Measurements from ENCODE around the gene YBEY. TPM values are rescaled to one million over a fixed set of nuclear protein-coding genes. Genes with fewer than 3 reads are reported as not detected.
A peak's percentile ranks its signal among the peaks of the same experiment; 100 is the strongest.

The YBEY gene
- total RNA-seq, 2 donors from 2014 or later: 8.1 to 10.9 TPM

DNA sequence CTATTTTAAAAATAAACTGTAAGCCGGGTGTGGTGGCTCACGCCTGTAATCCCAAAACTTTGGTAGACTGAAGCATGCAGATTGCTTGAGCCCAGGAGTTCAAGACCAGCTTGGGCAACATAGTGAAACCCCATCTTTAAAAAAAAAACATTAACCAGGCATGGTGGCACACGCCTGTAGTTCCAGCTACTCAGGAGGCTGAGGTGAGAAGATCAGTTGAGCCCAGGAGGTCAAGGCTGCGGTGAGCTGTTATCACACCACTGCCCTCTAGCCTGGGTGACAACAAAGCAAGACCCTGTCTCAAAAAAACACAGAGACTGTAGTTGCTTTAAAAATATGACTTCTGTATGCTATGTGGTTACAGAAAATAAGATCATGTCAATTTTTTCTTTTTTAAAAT, 33.3 kb upstream of the YBEY start:
- no peaks in the 10 kb centered on the region for H3K27me3 Mint-ChIP-seq
- no peak for ATAC-seq
- H3K4me1 Mint-ChIP-seq (ENCODE audit: low read depth in 2 of 2): peaks cover 34 to 45% of the 10 kb centered on the region in 2 donors
- peak overlapping the region; percentile 90 to 97 for H3K27ac Mint-ChIP-seq
- DNase-seq (ENCODE audit: low spot score): no peak
- H3K4me3 Mint-ChIP-seq: no peak overlapping the region
- peaks cover 33% of the 10 kb centered on the region for H3K36me3 Mint-ChIP-seq
- peaks cover 4% of the 10 kb centered on the region for H3K9me3 Mint-ChIP-seq

DNA sequence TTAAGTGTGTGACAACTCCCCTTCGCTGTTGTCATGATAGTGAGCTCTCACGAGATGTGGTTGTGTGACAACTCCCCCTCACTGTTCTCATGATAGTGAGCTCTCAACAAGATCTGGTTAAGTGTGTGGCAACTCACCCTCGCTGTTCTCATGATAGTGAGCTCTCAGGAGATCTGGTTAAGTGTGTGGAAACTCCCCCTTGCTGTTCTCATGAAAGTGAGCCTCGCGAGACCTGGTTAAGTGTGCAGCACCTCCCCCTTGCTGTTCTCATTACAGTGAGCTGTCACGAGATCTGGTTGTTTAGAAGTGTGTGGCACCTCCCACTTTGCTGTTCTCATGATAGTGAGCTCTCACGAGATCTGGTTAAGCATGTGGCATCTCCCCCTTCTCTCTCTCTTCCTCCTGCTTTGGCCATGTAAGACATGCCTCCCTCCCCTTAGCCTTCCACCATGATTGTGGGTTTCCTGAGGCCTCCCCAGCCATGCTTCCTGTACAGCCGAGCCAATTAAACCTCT, 32.5 kb upstream of the YBEY start:
- H3K27ac Mint-ChIP-seq: peak overlapping the region; percentile 90 to 97
- H3K4me1 Mint-ChIP-seq (ENCODE audit: low read depth in 2 of 2): peaks cover 34 to 45% of the 10 kb centered on the region in 2 donors
- DNase-seq (ENCODE audit: low spot score): peak; percentile 74
- H3K9me3 Mint-ChIP-seq: peaks cover 4% of the 10 kb centered on the region
- peak overlapping the region; percentile 52 for H3K4me3 Mint-ChIP-seq
- H3K27me3 Mint-ChIP-seq: no peaks in the 10 kb centered on the region
- peak; percentile 86 to 91 for ATAC-seq
- peaks cover 29% of the 10 kb centered on the region for H3K36me3 Mint-ChIP-seq

DNA sequence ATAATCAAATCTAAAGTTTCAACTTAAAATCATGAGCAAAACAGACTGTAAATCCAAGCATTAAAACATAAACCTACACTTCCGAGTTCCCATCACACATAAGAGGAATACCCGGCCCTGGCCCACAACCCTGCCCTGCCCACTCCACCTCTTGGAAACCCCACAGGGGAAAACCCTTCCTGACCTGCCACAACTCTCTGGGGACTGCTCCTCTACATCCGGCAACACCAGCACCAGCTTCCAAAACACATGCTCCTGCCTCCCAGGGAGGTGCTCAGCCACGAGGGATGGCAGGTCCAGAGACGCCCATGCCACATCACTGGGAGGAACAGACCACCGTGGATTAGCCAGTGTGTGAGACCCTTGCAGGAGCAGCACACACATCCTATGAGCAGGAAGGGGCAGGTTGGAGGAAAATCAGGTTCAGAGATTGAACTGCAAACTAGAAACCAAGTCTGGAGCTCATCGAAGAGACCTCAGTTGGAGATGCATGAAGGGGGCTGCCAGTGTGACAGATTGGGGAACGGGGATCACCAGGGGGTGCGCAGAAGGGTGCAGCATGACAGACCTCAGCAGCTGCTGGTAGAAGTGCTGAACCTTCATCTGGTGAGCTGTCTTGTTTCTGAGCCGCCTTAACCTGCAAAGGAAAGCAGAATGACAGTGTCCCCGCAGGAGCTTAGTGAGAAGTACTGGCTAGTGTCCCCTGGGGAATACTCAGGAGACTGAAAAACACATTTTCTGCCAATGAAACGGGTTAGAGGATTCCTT, 31.8 kb upstream of the YBEY start:
- Mint-ChIP-seq H3K4me1 (ENCODE audit: low read depth in 2 of 2) (peaks cover 34 to 45% of the 10 kb centered on the region in 2 donors), H3K27ac (peak overlapping the region; percentile 90 to 97), H3K4me3 (peak overlapping the region; percentile 52), H3K27me3 (no peaks in the 10 kb centered on the region), H3K9me3 (peaks cover 4% of the 10 kb centered on the region), H3K36me3 (peaks cover 28% of the 10 kb centered on the region)
- DNase-seq (ENCODE audit: low spot score) (no peak), ATAC-seq (peak in 1 of 2 donors; percentile 40)

DNA sequence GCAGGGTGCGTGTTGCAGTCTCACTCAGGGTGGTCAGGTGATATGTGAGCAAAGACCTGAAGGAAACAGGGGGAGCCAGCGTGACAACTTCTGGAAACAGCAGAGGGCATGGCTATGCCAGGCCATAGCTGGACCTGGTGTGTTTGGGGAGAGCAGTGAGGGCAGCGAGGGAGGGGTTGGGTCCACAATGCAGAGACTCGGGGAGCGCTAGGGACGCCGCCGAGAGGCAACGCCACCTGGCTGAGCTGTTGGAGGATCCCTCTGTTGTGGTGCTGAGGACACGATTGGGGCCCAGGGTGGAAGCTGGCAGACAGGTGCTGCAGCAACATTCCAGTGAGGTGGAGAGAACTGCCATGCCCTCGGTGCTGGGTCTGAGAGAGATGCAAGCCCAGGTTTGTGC, 31.0 kb upstream of the YBEY start:
- Mint-ChIP-seq H3K4me1 (ENCODE audit: low read depth in 2 of 2) (peaks cover 27 to 38% of the 10 kb centered on the region in 2 donors), H3K9me3 (peaks cover 4% of the 10 kb centered on the region), H3K27me3 (no peaks in the 10 kb centered on the region), H3K27ac (peak overlapping the region; percentile 90 to 97), H3K36me3 (peaks cover 21% of the 10 kb centered on the region), H3K4me3 (no peak overlapping the region)
- ATAC-seq: no peak
- no peak for DNase-seq (ENCODE audit: low spot score)

DNA sequence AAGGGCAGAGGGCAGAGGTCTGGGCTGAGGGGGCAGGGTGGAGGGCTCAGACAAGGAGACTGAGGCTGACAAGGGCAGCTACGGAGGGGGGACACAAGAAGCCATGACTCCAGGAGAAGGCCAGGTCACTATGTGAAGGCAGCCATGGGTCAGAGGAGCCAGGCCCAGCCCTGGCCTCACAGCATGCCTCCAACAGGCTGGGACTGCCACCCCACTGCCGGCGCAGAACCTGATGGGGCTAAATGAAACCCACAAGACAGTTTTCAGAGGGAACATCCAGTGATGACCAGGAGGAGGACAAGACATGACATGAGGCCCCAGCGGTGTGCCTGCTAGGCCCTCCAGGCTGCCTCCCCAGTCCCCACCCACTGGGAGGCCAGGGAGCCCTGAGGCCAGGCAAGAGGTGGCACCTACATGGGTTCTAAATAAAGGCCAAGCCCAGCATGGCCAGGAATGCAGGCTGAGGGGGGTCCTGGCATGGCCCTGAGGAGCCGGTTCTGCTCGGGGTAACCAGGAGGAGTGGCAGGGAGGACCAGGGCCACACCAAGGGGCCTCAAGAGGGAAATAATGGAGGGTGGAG, 30.3 kb upstream of the YBEY start:
- Mint-ChIP-seq H3K4me1 (ENCODE audit: low read depth in 2 of 2) (peaks cover 21 to 31% of the 10 kb centered on the region in 2 donors), H3K4me3 (no peak overlapping the region), H3K27ac (no peak overlapping the region)

DNA sequence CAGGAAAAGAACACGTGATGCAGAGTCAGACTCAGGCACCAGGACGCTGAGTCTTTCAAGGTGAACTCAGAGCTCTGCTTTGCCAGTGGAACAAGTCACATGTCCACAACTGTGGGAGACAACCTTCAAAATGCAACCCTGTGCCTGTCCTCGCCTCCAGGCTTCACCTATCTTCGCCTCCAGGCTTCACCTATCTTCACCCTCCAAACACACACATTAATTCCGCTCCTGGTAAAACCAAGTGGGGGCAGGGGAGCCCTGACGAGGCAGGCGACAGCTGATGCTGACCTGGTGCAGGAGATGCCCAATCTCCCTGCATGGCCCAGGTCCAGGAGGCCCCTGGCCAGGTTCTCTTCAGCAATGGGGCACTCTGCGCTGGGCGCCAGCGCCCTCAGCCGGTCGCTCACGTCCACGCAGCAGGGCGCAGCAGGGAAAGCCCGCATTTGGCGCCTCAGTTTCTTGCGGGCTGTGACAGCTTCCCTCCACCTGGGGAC, 29.6 kb upstream of the YBEY start:
- DNase-seq (ENCODE audit: low spot score) (no peak), ATAC-seq (no peak)
- H3K4me3 Mint-ChIP-seq: no peak overlapping the region
- peaks cover 19 to 30% of the 10 kb centered on the region in 2 donors for H3K4me1 Mint-ChIP-seq (ENCODE audit: low read depth in 2 of 2)
- H3K27me3 Mint-ChIP-seq: no peaks in the 10 kb centered on the region
- H3K27ac Mint-ChIP-seq: no peak overlapping the region
- H3K9me3 Mint-ChIP-seq: peaks cover 4% of the 10 kb centered on the region
- H3K36me3 Mint-ChIP-seq: peaks cover 21% of the 10 kb centered on the region

More for the DNA sequence above, 30.3 kb upstream of the YBEY start:
- DNase-seq (ENCODE audit: low spot score) (no peak), ATAC-seq (no peak)
- H3K9me3 Mint-ChIP-seq: peaks cover 4% of the 10 kb centered on the region
- no peaks in the 10 kb centered on the region for H3K27me3 Mint-ChIP-seq
- peaks cover 21% of the 10 kb centered on the region for H3K36me3 Mint-ChIP-seq

DNA sequence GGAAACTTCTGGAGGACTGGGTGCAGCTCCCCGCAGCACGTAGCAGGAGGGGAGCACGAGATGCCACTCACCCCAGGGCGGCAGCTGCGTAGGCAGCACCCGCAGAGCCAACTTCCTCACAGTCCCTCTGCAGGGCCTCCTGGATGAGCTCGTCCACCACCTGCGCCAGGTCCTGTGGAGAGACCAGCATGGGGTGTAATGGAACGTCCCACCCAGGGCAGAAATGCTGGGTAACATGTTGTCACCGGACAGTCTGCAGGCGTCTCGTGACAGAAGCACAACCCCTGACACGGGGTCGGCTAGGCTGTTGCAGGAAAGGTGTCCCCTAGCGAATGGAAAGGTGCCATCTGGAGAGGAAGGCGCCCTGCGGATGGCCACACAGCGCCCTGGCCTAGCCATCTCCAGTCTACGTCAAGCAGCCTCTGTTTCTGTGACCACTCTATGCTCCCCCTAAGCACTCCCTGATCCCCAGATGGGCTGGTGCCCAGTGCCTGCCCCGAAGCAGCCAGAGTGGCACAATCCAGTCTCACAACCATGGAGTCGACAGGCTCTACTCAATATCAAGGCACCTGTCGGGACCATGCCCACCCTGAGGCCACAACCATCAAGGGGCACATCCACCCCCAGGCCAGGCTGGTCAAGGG, 22.0 kb upstream of the YBEY start:
- no peak for DNase-seq (ENCODE audit: low spot score)
- no peaks in the 10 kb centered on the region for H3K9me3 Mint-ChIP-seq
- ATAC-seq: no peak
- H3K4me3 Mint-ChIP-seq: no peak overlapping the region
- no peaks in the 10 kb centered on the region for H3K27me3 Mint-ChIP-seq
- H3K4me1 Mint-ChIP-seq (ENCODE audit: low read depth in 2 of 2): peaks cover 0 to 6% of the 10 kb centered on the region in 2 donors
- H3K27ac Mint-ChIP-seq: no peak overlapping the region
- peaks cover 7% of the 10 kb centered on the region for H3K36me3 Mint-ChIP-seq

DNA sequence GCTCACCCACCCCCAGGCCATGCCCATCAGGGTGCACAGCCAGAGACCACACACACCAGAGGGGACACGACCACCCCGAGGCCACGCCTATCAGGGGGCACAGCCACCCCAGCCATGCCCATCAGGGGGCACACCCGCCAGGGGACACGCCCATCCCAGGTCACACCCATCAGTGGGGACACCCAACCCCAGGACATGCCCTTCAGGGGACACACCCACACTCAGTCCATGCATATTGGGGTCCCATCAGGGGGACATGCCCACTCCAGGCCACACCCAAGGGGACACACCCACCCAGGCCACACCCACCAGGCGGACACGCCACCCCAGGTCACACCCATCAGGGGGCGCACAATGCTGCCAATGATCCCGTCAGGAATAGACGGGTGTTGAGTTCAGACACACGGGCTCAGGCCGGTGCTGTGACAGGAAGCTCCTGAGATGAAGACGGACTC, 21.4 kb upstream of the YBEY start:
- no peaks in the 10 kb centered on the region for H3K9me3 Mint-ChIP-seq
- peaks cover 7% of the 10 kb centered on the region for H3K36me3 Mint-ChIP-seq

DNA sequence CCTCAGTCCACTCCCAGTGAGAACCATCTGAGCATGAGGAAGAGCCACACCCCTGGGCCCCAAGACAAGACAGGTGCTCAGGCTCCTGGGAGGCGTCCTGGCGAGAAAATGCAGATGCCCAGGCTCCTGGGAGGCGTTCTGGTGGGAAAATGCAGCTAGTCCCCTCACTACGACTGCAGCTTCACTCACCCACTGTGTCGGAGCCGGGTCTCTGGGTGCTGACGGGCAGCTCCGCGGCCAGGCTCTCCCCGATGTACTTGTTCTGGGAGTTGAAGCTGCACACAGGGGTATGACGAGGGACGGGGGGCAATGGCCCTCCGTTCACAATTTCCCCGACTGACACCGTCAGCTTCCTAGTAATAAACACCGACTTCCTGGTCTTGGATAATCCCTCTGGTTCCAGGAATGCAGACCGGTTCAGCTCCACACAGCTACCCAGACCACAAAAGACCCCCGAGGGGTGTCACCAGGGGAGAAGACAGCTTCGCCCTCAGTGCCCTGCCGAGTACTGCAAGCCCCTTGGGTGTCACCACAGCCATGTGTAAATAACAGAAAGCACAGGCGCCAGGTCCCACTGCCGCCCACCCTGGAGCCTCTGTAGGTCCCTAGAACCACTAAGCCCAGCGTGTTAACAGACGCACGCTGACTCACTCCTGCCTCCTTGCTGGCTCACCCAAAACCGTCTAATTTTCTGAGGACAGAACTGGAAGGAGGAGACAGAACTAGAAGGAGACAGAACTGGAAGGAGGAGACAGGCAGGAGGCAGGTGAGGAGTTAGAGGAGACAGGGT, 20.2 kb upstream of the YBEY start:
- no peak for DNase-seq (ENCODE audit: low spot score)
- Mint-ChIP-seq H3K36me3 (peaks cover 7% of the 10 kb centered on the region), H3K4me1 (ENCODE audit: low read depth in 2 of 2) (peaks cover 0 to 6% of the 10 kb centered on the region in 2 donors), H3K27ac (no peak overlapping the region), H3K9me3 (no peaks in the 10 kb centered on the region), H3K27me3 (no peaks in the 10 kb centered on the region), H3K4me3 (no peak overlapping the region)
- ATAC-seq: no peak

More for the DNA sequence above, 21.4 kb upstream of the YBEY start:
- ATAC-seq: peak in 1 of 2 donors; percentile 53
- Mint-ChIP-seq H3K4me3 (no peak overlapping the region), H3K27ac (no peak overlapping the region), H3K4me1 (ENCODE audit: low read depth in 2 of 2) (peaks cover 0 to 6% of the 10 kb centered on the region in 2 donors), H3K27me3 (no peaks in the 10 kb centered on the region)
- no peak for DNase-seq (ENCODE audit: low spot score)

DNA sequence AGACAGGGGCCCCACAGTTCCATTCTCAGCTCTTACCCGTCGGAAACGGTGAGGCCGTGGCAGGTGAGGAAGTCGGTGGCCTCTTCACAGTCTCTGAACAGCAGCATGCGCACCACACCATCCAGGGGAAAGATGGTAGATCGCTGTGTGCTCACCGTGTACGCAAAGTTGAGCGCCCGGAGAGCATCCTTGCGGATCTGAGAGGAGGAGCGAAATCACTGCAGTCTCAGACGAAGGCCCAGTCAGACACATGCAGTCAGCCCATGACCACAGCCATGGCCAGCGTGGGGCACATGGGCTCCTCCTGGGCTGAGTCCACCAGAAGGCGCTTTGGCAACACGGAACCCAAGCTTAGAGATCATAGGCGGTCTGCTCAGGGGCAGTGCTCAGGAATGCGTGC, 19.2 kb upstream of the YBEY start:
- Mint-ChIP-seq H3K9me3 (no peaks in the 10 kb centered on the region), H3K27me3 (no peaks in the 10 kb centered on the region), H3K4me1 (ENCODE audit: low read depth in 2 of 2) (peaks cover 0 to 6% of the 10 kb centered on the region in 2 donors), H3K36me3 (peaks cover 7% of the 10 kb centered on the region), H3K4me3 (no peak overlapping the region), H3K27ac (no peak overlapping the region)
- DNase-seq (ENCODE audit: low spot score): no peak
- no peak for ATAC-seq

DNA sequence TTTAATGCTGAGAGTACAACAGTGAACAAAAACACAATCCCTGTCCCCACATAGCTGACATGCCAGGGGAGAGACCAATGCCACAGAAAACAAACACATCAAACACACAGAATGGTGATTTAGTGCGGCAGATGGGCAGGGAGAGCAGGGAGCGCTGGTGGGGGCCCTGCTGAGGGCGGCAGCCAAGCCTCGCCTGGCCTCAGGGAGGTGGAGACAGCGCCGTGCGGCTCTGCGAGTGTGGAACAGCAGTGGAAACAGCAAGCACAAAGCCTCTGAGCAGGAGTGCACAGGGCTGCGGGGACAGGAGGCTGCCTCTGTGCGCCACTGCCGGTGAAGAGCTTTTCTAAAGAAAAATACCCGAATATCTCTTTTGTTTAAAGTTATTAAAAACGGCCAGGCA, 17.8 kb upstream of the YBEY start:
- ATAC-seq (no peak), DNase-seq (ENCODE audit: low spot score) (no peak)

DNA sequence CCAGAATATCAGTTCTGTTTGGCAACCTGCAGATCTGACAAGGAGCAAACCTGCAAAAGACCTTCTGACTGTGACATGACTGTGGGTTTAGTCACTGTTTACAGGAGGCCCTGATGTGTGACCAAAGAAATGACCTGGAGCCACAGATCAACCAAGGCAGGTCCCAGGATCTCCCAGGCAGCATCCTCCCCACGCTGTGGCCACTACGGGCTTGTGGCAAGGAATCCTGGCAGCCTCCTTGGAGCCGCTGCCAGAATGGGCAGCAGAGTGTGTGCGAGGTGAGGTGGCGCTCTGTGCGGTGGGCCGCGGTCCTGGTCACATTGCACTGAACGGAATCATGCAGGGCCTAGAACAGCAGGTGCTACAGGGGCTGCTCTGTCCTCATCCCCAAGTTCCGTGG, 16.7 kb upstream of the YBEY start:
- Mint-ChIP-seq H3K4me3 (no peak overlapping the region), H3K27me3 (no peaks in the 10 kb centered on the region), H3K36me3 (peaks cover 21% of the 10 kb centered on the region), H3K9me3 (no peaks in the 10 kb centered on the region), H3K4me1 (ENCODE audit: low read depth in 2 of 2) (peaks cover 0 to 10% of the 10 kb centered on the region in 2 donors), H3K27ac (no peak overlapping the region)
- ATAC-seq (no peak), DNase-seq (ENCODE audit: low spot score) (no peak)

More for the DNA sequence above, 17.8 kb upstream of the YBEY start:
- Mint-ChIP-seq H3K4me3 (no peak overlapping the region), H3K27me3 (no peaks in the 10 kb centered on the region), H3K9me3 (no peaks in the 10 kb centered on the region), H3K4me1 (ENCODE audit: low read depth in 2 of 2) (peaks cover 0 to 10% of the 10 kb centered on the region in 2 donors), H3K36me3 (peaks cover 16% of the 10 kb centered on the region), H3K27ac (no peak overlapping the region)

DNA sequence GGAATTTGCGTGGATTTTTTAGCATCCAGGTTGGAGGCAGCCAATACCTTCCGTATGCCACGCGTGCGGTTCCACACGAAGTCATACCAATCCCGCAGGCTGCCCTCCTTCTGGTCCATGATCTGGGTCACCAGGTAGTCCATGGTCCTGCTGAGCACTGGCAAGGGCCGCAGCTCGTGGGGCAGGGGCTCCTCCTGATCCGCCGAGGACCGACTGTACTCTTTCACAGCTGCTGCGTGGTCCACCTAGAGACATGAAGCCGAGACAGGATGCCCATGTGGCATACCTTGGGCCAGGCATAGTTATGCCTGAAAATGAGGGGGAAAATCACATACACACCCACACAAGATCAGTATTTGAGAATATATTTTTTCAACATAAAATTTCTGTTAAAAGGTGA, 12.8 kb upstream of the YBEY start:
- DNase-seq (ENCODE audit: low spot score) (no peak), ATAC-seq (no peak)
- Mint-ChIP-seq H3K27ac (no peak overlapping the region), H3K4me1 (ENCODE audit: low read depth in 2 of 2) (peaks cover 5 to 7% of the 10 kb centered on the region in 2 donors), H3K9me3 (no peaks in the 10 kb centered on the region), H3K36me3 (peaks cover 20% of the 10 kb centered on the region), H3K27me3 (no peaks in the 10 kb centered on the region), H3K4me3 (no peak overlapping the region)
